ENCODE measurements around the gene IMPDH1. TPM values are rescaled to one million over a fixed set of nuclear protein-coding genes. Genes with fewer than 3 reads are reported as not detected.

The IMPDH1 gene
- total RNA-seq, 4 donors from 2014 or later: 43.1 to 68.5 (median 47.4) TPM

DNA sequence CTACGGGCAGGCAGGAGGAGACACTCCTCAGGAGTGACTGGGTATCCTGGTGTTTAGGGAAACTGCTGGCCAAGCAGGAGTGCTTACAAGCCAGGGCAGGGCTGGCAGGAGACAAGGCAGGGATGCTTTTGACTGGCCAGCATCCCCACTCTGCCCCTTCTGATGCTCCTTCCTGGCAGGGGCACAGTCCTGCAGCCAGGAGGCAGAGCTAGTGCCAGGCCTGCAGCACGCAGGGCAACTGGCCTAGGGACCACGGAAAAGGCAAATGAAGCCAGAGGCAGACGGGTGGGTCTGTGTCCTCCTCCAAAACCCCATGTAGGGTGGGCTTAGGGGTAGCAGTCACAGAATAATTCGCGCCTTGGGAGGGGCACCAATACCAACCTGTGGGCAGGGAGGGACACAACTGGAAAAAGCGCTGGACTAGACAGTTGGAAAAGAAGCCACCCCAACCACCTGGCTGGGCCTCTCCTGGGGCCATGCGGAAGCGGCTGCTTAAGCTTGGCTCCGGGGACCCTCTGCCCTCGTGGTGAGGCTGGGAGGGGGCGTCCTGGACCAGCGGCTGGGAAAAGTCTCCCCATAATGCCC, 4.8 kb downstream of the IMPDH1 start:
- WGBS: 39% methylated on average over 4 of the region's 13 CpGs
- peak overlapping the region; percentile 87 for H3K4me3 ChIP-seq
- DNase-seq (ENCODE audit: low spot score in 2 of 2): no peak
- TF ChIP-seq, protein P1, sequence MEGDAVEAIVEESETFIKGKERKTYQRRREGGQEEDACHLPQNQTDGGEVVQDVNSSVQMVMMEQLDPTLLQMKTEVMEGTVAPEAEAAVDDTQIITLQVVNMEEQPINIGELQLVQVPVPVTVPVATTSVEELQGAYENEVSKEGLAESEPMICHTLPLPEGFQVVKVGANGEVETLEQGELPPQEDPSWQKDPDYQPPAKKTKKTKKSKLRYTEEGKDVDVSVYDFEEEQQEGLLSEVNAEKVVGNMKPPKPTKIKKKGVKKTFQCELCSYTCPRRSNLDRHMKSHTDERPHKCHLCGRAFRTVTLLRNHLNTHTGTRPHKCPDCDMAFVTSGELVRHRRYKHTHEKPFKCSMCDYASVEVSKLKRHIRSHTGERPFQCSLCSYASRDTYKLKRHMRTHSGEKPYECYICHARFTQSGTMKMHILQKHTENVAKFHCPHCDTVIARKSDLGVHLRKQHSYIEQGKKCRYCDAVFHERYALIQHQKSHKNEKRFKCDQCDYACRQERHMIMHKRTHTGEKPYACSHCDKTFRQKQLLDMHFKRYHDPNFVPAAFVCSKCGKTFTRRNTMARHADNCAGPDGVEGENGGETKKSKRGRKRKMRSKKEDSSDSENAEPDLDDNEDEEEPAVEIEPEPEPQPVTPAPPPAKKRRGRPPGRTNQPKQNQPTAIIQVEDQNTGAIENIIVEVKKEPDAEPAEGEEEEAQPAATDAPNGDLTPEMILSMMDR (IDR thresholded peaks at IDR 0.05): peak in 1 of 2 donors; percentile 5
- TF ChIP-seq EP300 (IDR thresholded peaks at IDR 0.05): no peak
- TF ChIP-seq POLR2AphosphoS5 (IDR thresholded peaks at IDR 0.05): no peak
- peak overlapping the region; percentile 69 for H3K27ac ChIP-seq
- no peaks in the 10 kb centered on the region for H3K9me3 ChIP-seq
- peaks cover 22% of the 10 kb centered on the region for H3K36me3 ChIP-seq
- H3K4me1 ChIP-seq: peaks cover 54% of the 10 kb centered on the region
- no peaks in the 10 kb centered on the region for H3K27me3 ChIP-seq

DNA sequence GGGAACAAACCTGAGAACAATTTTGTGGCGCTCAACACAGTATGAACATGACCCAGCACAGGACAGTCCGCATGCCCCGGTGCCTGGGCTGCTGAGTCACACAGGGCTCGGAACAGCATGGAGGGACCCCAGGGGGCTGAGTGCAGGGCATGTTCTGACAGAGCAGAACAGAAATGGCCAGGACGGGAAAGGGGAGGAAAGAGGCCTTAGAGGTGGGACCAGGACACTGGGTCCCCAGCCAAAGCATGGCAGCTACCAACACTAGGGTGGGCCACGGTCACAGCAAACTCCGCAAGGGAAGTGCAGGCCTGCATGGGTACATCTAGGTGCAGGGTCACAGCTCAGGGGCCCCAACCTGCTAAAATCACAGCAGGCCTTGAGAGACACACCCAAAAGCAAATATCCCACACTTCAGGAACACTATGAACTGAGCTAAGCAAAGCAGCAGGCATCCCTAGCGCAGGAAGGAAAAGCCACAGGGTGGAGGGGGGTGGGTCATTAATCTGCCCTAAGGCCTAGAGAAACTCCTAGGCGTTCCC, 5.6 kb downstream of the IMPDH1 start:
- DNase-seq (ENCODE audit: low spot score in 2 of 2): no peak
- no peaks in the 10 kb centered on the region for H3K9me3 ChIP-seq
- peak overlapping the region; percentile 87 for H3K4me3 ChIP-seq
- TF ChIP-seq POLR2AphosphoS5 (IDR thresholded peaks at IDR 0.05) (no peak), EP300 (IDR thresholded peaks at IDR 0.05) (no peak), POLR2A (IDR thresholded peaks at IDR 0.05) (no peak)
- TF ChIP-seq, protein P1 (IDR thresholded peaks at IDR 0.05): no peak
- H3K4me1 ChIP-seq: peaks cover 51% of the 10 kb centered on the region
- no peaks in the 10 kb centered on the region for H3K27me3 ChIP-seq
- no peak overlapping the region for H3K27ac ChIP-seq
- WGBS: 76% methylated on average over 7 of the region's 9 CpGs
- peaks cover 27% of the 10 kb centered on the region for H3K36me3 ChIP-seq

DNA sequence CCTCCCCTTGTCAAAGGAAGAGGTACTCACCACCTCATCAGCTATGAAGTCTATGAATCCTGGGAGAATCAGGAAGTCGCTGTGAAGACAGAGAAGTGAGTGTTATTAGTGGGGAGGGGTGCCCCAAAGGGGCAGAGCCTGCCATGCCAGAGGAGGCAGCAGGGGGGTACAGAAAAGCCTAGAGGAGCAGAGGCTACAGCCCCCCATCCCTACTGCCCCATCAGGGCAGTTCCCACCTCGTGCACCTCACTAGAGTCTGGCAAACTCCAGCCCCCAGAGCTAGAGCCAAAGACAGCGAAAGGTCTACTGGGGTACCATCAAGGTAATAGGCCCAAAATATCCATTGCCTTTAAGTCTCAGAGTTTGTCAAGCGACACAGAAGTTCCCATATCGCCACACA, 6.1 kb downstream of the IMPDH1 start:
- H3K27me3 ChIP-seq: no peaks in the 10 kb centered on the region
- DNase-seq (ENCODE audit: low spot score in 2 of 2): no peak
- TF ChIP-seq EP300 (IDR thresholded peaks at IDR 0.05) (no peak), POLR2A (IDR thresholded peaks at IDR 0.05) (no peak), POLR2AphosphoS5 (IDR thresholded peaks at IDR 0.05) (no peak)
- TF ChIP-seq, protein P1 (IDR thresholded peaks at IDR 0.05): no peak
- WGBS: 85% methylated on average over 4 of the region's 5 CpGs
- H3K9me3 ChIP-seq: no peaks in the 10 kb centered on the region
- peaks cover 46% of the 10 kb centered on the region for H3K4me1 ChIP-seq
- no peak overlapping the region for H3K27ac ChIP-seq
- H3K4me3 ChIP-seq: no peak overlapping the region
- peaks cover 27% of the 10 kb centered on the region for H3K36me3 ChIP-seq

DNA sequence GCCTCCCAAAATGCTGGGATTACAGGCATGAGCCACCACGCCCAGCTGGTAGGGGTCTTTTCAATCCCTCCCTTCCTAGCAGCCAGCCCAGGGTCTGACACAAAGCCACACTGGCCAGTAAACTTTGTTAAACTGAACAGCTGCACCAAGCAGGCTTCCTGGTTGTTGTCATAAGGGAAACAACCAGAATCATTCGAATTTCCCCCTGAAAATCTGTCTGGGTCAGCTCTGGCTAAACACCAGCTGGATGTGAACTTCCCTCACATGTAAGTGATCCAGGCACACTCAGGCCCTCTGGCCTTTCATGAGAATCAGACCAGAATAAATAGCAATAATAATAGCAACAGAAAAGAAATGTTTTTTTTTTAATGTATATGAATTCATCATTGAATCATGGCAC, 7.4 kb downstream of the IMPDH1 start:
- Histone ChIP-seq H3K36me3 (peaks cover 40% of the 10 kb centered on the region), H3K9me3 (no peaks in the 10 kb centered on the region), H3K4me1 (peaks cover 32% of the 10 kb centered on the region), H3K4me3 (no peak overlapping the region), H3K27me3 (no peaks in the 10 kb centered on the region), H3K27ac (no peak overlapping the region)
- 79% methylated on average over 2 of the region's 2 CpGs for WGBS
- TF ChIP-seq, protein P1 (IDR thresholded peaks at IDR 0.05): no peak
- no peak for TF ChIP-seq EP300 (IDR thresholded peaks at IDR 0.05)
- TF ChIP-seq POLR2AphosphoS5 (IDR thresholded peaks at IDR 0.05): no peak
- no peak for TF ChIP-seq POLR2A (IDR thresholded peaks at IDR 0.05)
- no peak for DNase-seq (ENCODE audit: low spot score in 2 of 2)

DNA sequence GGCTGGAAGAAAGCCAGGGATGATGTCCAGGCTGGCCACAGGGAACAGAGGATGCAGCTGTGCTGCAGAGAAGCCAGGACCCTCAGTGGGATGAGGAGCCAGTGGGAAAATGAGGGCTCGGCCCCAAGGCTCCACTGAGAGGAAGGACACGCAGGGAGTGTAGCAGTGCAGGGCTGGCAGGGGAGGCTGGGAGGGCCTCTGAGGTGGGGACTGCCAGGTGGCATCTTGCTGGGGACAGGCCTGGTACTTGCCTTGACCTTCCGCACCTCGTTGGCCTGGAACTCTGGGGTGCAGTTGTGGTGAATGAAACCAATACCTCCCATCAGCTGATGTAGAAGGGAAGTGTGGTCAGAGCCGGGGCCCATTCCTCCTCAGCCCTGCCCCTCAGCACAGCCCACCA, 9.2 kb downstream of the IMPDH1 start:
- TF ChIP-seq, protein P1 (IDR thresholded peaks at IDR 0.05): no peak
- TF ChIP-seq POLR2A (IDR thresholded peaks at IDR 0.05) (no peak), EP300 (IDR thresholded peaks at IDR 0.05) (no peak), POLR2AphosphoS5 (IDR thresholded peaks at IDR 0.05) (no peak)
- H3K36me3 ChIP-seq: peaks cover 57% of the 10 kb centered on the region

More for the DNA sequence above, 9.2 kb downstream of the IMPDH1 start:
- Histone ChIP-seq H3K4me3 (no peak overlapping the region), H3K27me3 (no peaks in the 10 kb centered on the region), H3K27ac (no peak overlapping the region), H3K9me3 (no peaks in the 10 kb centered on the region), H3K4me1 (peaks cover 17% of the 10 kb centered on the region)
- peak in 1 of 2 donors; percentile 58 for DNase-seq (ENCODE audit: low spot score in 2 of 2)
- 89% methylated on average over 5 of the region's 5 CpGs for WGBS

All from suprapubic skin (tissue), 4 donors.